Ovary (tissue), 3 donors: ENCODE results near the gene CCT7.

Experiments used
- CTCF ChIP-seq, 3 donors: fragments of 450-650 bp in 2 of 3; fragments of 200-600 bp in 1 of 3; IDR thresholded peaks; one replicate each; pipeline versions ENCODE4 v1.5.1 to v1.8.0; 2016 to 2022; ENCODE audit warnings: antibody characterized with exemption in 3 of 3, mild to moderate bottlenecking in 1 of 3
- POLR2A ChIP-seq: fragments of 450-650 bp; IDR thresholded peaks from one replicate; pipeline ENCODE4 v1.6.1; 2017; ENCODE audit warnings: antibody characterized with exemption, mild to moderate bottlenecking, moderate library complexity
- donor health status: DM: no; HTN: no; CAD: no.

DNA sequence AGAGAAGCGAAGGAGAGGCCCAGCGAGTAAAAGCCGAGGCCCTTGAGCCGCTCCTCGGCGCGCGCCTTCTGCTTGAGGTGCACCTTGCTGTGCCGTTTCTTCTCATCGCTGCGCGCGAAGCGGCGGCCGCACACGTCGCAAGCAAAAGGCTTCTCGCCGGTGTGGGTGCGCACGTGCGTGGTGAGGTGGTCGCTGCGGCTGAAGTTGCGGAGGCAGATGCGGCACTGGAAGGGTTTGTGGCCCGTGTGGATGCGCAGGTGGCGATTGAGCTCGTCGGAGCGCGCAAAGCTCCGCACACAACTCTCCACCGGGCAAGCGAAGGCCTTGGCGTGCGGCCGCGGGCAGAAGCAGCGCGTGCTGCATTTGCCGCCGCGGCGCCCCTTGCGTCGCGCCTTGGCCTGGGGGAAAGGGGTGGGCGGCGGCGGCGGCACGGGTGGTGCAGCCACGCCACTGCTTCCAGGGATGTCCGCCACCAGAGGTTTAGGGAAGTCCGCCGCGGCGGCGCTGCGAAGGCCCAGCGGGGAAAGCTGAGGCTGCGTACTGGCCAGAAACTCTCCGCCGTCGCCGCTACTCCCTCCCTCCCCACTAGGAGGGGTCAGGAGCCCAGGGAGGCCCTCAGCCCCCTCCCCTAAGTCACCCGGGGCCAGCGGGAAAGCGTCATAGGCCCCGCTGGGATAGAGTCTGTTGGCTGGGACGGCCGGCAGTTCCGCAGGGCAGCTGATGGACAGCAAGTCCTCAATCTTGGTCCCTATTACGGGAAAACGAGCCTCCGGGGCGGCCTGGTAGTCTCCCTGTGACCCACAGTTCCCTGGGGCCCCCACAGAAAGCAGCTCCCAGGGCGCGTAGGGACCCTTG lies 57.6 kb downstream of the CCT7 start:
- TF ChIP-seq POLR2A (no peak), CTCF (IDR thresholded peaks at IDR 0.05) (no peak)
